K562 (cell line): ENCODE results near the gene KDM2B. TPM values are rescaled to one million over a fixed set of nuclear protein-coding genes. Genes with fewer than 3 reads are reported as not detected.
A peak's percentile ranks its signal among the peaks of the same experiment; 100 is the strongest.

Experiments used
- ASH1L ChIP-seq: fragments of 450-650 bp; IDR thresholded peaks from 2 replicates; pipeline ENCODE4 v1.6.1; 2018; ENCODE audit warnings: borderline replicate concordance, mild to moderate bottlenecking, low read depth; ENCODE audit not compliant: partially characterized antibody
- MECOM ChIP-seq: fragments of 250-450 bp; sonication (Bioruptor Pico); IDR thresholded peaks from 2 replicates; pipeline ENCODE4 v1.8.0; 2022; ENCODE audit warnings: inconsistent platforms
- MYC ChIP-seq, 2 experiments: fragments of 250-450 bp in 1 of 2; sonication (Bioruptor Pico) in 1 of 2; IDR thresholded peaks; 2 replicates each; pipeline versions ENCODE4 v1.5.1 to v1.6.1; 2012 to 2021; ENCODE audit warnings: low read depth in 2 of 2, borderline replicate concordance in 1 of 2, improper control_type of control experiment in 1 of 2, low read length in 1 of 2, mild to moderate bottlenecking in 1 of 2, moderate library complexity in 1 of 2
- PATZ1 ChIP-seq: fragments of 250-450 bp; sonication (Bioruptor Pico); IDR thresholded peaks from 2 replicates; pipeline ENCODE4 v1.5.0; 2020; ENCODE audit warnings: mild to moderate bottlenecking, borderline replicate concordance
- PHF8 ChIP-seq: fragments of 200-600 bp; sonication (generic); IDR thresholded peaks from 2 replicates; pipeline ENCODE4 v1.6.1; 2012; ENCODE audit warnings: mixed run types, mild to moderate bottlenecking, inconsistent platforms, low read length, moderate library complexity, borderline replicate concordance
- SFPQ ChIP-seq: fragments of 200-400 bp; formaldehyde crosslinking; IDR thresholded peaks from 2 replicates; pipeline ENCODE4 v1.6.1; 2017; ENCODE audit warnings: mild to moderate bottlenecking, low read depth, low read length, moderate library complexity
- THAP7 ChIP-seq: fragments of 250-450 bp; sonication (Bioruptor Pico); IDR thresholded peaks from 2 replicates; pipeline ENCODE4 v1.5.0; 2021
- WHSC1 ChIP-seq: IDR thresholded peaks from one replicate; pipeline ENCODE4 v1.6.1; 2012; ENCODE audit warnings: low read length, control low read depth, inconsistent platforms
- YY1 ChIP-seq, 3 experiments: IDR thresholded peaks; 2 replicates each; pipeline ENCODE4 v1.6.1; 2011; ENCODE audit warnings: low read length in 2 of 3, mild to moderate bottlenecking in 2 of 3, moderate library complexity in 2 of 3, borderline replicate concordance in 1 of 3, control low read depth in 1 of 3, low read depth in 1 of 3; ENCODE audit not compliant: insufficient read depth in 3 of 3, insufficient replicate concordance in 2 of 3, control insufficient read depth in 1 of 3, insufficient read length in 1 of 3; ENCODE audit errors: extremely low read depth in 1 of 3
- ZNF586 ChIP-seq: fragments of 450-650 bp; formaldehyde crosslinking; conservative IDR thresholded peaks from 2 replicates; pipeline ENCODE4 v1.4.0; 2020; ENCODE audit warnings: mild to moderate bottlenecking, moderate library complexity
- polyA plus RNA-seq, 8 experiments: library from polyadenylated mRNA; depleted of rRNA in 4 of 8; stranded (reverse) in 5 of 8; unstranded in 3 of 8; fragments of >200 nt; fragmentation: Nextera tagmentation in 2 of 8; fragmentation: Illumina TruSeq in 1 of 8; extraction: Ambion mirVana in 2 of 8; extraction: Trizol in 1 of 8; gene quantifications; 2 replicates each; pipeline versions ENCODE4 v1.2.1 to v1.2.3, GENCODE V29; 2011 to 2014; ENCODE audit warnings: inconsistent platforms in 1 of 8, missing spikeins in 1 of 8
- total RNA-seq, 7 experiments: library from RNA; depleted of rRNA in 6 of 7; stranded (reverse); fragments of >200 nt in 6 of 7; fragmentation: Illumina TruSeq in 2 of 7; extraction: Trizol in 2 of 7; gene quantifications; 2 replicates each; pipeline versions ENCODE4 v1.2.1 to v1.2.3, GENCODE V29; 2011 to 2021; ENCODE audit warnings: low replicate concordance in 1 of 7
- TF ChIP-seq, protein P1 (sequence below): fragments of 450-650 bp; formaldehyde crosslinking; IDR thresholded peaks from 2 replicates; pipeline ENCODE4 v1.4.0; 2020; ENCODE audit warnings: mild to moderate bottlenecking, moderate library complexity
- TF ChIP-seq, protein P2 (sequence below): fragments of 450-650 bp; IDR thresholded peaks from 2 replicates; pipeline ENCODE4 v1.6.1; 2014; ENCODE audit warnings: low read depth, mild to moderate bottlenecking, moderate library complexity, borderline replicate concordance
- TF ChIP-seq, protein P3 (sequence below): sonication (generic); formaldehyde crosslinking; IDR thresholded peaks from 2 replicates; pipeline ENCODE4 v1.8.0; 2022; ENCODE audit warnings: missing genetic modification reagents, mild to moderate bottlenecking, borderline replicate concordance

Gene KDM2B
- total and polyA plus RNA-seq, 9 of the 15 experiments (the other 6 are each of a cell fraction or from before 2014, with no cell fraction given): 7.4 to 50.5 (median 22.5) TPM

GRCh38 chr12:121467638-121468498, 113.0 kb downstream of the KDM2B start (continued):
- TF ChIP-seq, protein P1, sequence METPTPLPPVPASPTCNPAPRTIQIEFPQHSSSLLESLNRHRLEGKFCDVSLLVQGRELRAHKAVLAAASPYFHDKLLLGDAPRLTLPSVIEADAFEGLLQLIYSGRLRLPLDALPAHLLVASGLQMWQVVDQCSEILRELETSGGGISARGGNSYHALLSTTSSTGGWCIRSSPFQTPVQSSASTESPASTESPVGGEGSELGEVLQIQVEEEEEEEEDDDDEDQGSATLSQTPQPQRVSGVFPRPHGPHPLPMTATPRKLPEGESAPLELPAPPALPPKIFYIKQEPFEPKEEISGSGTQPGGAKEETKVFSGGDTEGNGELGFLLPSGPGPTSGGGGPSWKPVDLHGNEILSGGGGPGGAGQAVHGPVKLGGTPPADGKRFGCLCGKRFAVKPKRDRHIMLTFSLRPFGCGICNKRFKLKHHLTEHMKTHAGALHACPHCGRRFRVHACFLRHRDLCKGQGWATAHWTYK (CRISPR knock-in tag): peak; percentile 63; the same call in 1 of the 2 replicates
- no peak for TF ChIP-seq ZNF586
- no peak for TF ChIP-seq ASH1L
- TF ChIP-seq PATZ1 (CRISPR knock-in tag): no peak
- TF ChIP-seq, protein P2, sequence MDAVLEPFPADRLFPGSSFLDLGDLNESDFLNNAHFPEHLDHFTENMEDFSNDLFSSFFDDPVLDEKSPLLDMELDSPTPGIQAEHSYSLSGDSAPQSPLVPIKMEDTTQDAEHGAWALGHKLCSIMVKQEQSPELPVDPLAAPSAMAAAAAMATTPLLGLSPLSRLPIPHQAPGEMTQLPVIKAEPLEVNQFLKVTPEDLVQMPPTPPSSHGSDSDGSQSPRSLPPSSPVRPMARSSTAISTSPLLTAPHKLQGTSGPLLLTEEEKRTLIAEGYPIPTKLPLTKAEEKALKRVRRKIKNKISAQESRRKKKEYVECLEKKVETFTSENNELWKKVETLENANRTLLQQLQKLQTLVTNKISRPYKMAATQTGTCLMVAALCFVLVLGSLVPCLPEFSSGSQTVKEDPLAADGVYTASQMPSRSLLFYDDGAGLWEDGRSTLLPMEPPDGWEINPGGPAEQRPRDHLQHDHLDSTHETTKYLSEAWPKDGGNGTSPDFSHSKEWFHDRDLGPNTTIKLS: no peak
- peak in 2 of 3 experiments; percentile 4 to 56 for TF ChIP-seq YY1 (IDR thresholded peaks at IDR 0.05; ENCODE audit: borderline replicate concordance in 1 of 3, control insufficient read depth in 1 of 3, extremely low read depth in 1 of 3, insufficient read depth in 3 of 3, insufficient read length in 1 of 3, insufficient replicate concordance in 2 of 3, low read depth in 1 of 3, low read length in 2 of 3)
- no peak for TF ChIP-seq SFPQ
- no peak for TF ChIP-seq WHSC1
- TF ChIP-seq THAP7 (CRISPR knock-in tag): no peak
- TF ChIP-seq MECOM (CRISPR knock-in tag): no peak
- TF ChIP-seq, protein P3, sequence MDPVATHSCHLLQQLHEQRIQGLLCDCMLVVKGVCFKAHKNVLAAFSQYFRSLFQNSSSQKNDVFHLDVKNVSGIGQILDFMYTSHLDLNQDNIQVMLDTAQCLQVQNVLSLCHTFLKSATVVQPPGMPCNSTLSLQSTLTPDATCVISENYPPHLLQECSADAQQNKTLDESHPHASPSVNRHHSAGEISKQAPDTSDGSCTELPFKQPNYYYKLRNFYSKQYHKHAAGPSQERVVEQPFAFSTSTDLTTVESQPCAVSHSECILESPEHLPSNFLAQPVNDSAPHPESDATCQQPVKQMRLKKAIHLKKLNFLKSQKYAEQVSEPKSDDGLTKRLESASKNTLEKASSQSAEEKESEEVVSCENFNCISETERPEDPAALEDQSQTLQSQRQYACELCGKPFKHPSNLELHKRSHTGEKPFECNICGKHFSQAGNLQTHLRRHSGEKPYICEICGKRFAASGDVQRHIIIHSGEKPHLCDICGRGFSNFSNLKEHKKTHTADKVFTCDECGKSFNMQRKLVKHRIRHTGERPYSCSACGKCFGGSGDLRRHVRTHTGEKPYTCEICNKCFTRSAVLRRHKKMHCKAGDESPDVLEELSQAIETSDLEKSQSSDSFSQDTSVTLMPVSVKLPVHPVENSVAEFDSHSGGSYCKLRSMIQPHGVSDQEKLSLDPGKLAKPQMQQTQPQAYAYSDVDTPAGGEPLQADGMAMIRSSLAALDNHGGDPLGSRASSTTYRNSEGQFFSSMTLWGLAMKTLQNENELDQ: no peak
- TF ChIP-seq PHF8: peak; percentile 58; the same call in 1 of the 2 replicates
- no peak; the same call in 1 of the 2 replicates for TF ChIP-seq MYC (IDR thresholded peaks at IDR 0.05; ENCODE audit: low read depth, low read length)
- no peak for TF ChIP-seq MYC (CRISPR knock-in tag; IDR thresholded peaks at IDR 0.05; ENCODE audit: borderline replicate concordance, low read depth)
